Fibroblast of skin of right quadriceps (primary cell): ENCODE measurements around the gene C11orf97.
A peak's percentile ranks its signal among the peaks of the same experiment; 100 is the strongest.
"Not testable (repeated sequence)": the region's sequence is repeated elsewhere in the genome, so short reads cannot be mapped to it uniquely, and the experiment has no call there.

Experiments used
- DNase-seq: peaks from one replicate; pipeline ENCODE4 v3.0.0-alpha.2; 2013

The C11orf97 gene

DNA sequence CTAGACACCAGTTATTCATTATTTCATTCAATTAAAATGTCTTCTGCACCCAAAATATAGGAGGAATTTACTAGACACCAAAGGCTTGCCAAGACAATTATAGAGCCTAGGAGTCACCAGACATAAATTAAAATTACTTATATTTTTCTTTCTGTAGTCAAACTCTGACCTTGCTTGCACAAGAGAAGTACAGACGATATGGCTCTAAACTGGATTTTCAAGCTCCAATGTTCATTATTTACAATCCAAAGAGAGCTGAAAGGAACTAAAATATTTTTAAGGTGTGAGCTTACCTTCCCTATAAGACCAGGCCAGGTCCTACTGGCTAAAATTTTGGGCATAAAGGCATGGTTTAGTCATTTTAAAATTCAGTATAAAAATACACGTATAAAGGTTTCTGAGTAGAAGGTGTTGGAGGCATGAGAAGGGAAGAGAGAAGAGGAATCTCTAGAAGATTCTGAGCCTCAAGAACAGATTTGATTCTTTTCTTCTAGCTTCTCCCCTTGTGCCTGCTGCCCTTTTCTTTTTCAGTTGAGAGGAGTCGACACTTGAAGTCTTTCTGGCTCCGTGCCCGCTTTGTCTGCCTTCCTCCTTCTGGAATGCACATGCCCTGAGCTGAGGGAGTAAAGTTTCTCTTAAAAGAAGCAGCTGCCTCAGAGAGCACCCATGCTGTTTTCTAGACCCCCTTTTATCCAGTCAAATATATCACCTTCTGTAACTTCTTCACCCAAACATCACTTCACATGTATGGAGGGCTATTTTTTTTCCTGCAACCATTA is 13.5 kb downstream of the C11orf97 start:
- DNase-seq: peak; percentile 86

DNA sequence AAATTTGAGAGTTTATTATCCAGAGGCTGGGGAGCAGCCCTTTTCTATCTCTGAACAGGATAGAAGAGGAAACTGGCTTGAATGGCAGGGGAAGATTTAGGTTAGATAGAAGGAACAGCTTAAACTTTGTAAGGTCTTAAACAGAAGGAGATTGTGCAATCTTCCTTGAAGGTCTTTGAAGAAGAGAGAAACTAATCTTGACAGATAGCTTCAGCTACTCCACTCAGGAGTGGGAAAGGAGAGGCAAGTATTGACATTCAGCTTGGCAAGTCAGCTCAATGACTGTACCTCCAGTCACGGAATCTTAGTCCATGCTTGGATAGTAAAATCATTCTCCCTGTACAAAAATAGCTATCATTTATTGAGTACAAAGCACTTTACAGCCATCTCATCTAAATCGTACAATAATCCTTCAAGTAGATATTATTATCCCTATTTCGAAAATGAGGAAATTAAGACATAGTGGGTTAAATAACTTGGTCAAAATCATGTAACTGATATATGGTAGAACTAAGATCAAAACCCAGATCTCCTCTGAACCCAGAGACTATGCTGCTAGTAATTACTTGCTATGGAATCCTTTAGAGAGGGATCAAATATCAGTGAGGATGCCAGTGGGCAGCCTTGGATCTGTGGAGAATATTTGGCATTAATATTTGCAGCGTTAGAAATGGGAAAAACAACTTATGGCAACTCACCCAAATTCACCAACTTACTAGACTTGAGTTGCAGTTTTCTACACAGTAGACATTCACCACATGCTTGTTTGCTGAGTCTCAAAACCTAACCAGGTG is 14.6 kb downstream of the C11orf97 start:
- DNase-seq: no peak

DNA sequence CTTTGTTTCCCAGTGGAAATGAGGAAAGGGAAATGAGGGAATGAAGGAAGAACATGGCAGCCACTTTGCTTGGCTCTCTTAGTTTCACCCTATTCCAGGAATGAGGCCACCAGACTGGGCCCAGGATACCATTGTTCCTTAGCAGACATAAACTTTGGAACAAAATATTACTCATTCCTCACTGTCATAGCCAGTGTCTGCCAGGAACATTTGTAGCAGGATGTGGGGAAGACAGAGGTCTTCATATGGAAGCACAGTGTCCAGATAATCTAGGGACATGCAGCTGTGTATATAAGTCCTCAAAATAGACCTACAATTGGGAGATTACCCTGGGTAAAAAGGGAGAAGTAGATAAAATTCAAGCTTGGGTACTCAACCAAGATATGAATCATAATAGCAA is 16.3 kb downstream of the C11orf97 start:
- DNase-seq: no peak

DNA sequence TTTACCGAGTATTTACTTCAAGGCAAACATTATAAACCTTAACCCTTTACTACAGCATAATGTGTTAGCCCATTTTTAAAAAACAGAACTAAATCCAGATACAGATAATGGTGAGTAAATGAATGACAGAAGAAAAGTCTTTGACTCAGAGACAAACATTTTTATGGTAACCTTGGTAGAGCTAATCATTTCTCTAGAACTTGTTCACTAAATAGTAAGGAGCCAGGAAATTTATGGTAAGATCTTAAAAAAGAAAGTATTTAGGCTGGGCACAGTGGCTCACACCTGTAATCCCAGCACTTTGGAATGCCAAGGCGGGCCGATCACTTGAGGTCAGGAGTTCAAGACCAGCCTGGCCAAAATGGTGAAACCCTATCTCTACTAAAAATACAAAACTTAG is 19.9 kb downstream of the C11orf97 start:
- DNase-seq: no peak

DNA sequence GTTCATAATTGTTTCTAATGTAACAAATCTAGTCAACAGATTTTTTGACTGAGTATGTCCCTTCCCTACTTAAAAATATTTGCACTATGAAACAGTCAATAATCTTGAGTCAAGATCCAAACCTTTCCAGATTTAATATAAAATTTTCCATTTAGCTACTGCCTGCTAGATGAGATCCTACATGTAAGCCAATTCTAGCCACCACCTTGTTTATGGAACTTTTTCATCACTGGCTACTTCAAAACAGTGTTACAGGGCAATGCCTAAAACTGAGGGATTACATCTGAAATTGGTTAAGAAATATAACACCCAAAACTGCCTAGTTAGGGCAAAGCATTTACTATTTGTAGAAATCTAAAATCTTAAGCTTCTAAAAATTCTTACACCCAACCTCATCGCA is 20.9 kb downstream of the C11orf97 start:
- no peak for DNase-seq

DNA sequence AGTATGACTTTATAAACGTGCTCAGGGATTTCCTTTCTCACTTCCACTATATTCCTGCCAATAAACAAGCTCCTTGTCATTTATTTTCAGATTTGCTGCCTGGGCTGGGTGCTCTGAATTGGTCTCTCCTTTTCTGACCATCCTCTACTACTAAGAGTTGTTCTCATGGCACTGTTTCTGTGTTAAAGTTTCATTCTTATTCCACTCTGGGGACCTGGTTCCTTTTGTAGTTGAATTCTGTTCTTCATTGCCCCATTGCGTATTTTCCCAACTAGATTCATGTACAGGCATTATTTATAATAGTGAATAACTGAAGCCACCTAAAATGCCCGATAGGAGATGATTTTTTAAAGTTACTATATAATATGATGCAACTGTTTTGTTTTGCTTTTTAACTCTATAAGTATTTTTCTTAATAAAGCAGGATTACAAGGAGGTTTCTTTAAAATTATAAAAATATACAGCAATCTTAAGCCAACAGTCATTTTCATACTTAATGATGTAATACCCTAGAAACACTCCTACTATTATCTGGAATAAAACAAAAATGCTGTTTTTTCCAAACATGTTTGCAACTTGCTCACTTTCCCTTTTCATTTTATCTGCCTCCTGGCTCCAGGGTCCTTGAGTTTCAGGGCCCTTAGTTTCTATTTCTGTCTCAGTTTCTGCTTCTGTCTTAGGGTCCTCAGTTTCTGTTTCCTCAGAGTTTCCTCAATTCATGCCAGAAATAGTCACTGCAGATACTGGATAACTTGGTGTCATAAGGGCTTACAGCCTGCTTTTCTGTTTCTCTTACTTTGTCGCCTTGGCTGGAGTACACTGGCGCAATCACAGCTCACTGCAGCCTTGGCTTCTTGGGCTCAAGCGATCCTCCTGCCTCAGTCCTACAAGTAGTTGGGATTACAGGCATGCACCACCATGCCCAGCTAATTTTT is 21.7 kb downstream of the C11orf97 start:
- DNase-seq: no peak

DNA sequence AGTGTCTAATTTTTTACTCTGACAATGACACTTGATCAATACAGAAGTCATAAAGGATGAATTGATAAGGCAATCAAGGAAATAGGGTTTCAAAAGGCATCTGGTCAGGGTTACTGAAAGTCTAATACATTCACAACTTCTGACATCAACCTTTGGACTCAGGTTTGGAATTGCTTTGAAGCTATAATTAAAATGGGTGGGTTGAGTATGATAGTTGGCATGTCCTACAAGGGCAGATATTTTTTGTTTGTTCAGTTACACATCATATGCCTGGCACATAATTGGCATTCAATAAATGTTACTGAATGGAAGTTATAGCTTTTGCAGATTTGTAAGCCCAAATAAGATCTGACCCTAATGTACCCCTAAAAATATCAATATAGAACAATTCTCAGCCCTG is 24.1 kb downstream of the C11orf97 start:
- no peak for DNase-seq

DNA sequence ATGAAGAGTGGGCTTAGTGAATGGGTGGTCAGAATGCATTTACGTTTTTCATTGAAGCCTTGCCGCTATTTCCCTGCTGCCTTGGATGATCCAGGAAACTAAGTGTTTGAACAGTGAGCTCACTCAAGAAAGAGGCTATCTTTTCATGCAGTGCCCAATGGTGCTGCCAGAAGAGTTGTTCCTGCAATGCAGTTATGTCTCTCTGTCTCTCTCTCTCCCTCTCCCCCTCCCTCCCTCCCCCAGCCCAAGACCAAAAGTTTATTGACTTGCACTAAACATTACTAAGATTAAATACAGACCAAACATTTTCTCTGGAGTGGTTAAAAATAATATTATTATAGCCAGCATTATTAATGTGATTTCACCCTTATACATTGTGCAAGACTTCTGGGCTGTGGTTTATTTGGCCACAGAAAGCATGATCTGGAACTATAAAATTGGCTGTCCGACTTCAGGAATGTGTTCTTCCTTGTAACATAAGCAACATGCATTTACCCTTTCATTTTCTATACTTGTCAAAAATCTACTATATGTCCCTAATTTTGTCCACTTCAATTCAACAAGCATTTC is 24.9 kb downstream of the C11orf97 start:
- peak; percentile 69 for DNase-seq

DNA sequence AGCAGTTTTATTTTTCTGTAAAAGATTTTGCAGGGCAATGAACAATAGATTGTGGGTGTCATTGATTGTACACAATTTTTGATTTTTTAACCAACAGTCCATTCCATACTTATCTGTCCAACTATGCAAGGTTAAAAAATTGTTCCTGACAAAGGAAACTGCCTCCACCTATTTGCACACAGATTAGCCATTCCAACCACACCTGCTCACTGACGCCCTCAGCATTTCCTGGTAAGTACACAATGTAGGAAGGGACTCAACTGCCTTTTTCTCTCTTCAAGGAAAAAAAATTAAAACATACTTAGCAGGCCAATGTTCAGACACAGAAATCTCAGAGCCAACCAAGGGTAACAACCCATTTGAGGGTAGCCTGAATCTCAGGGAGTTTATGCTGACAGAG is 27.2 kb downstream of the C11orf97 start:
- DNase-seq: no peak

DNA sequence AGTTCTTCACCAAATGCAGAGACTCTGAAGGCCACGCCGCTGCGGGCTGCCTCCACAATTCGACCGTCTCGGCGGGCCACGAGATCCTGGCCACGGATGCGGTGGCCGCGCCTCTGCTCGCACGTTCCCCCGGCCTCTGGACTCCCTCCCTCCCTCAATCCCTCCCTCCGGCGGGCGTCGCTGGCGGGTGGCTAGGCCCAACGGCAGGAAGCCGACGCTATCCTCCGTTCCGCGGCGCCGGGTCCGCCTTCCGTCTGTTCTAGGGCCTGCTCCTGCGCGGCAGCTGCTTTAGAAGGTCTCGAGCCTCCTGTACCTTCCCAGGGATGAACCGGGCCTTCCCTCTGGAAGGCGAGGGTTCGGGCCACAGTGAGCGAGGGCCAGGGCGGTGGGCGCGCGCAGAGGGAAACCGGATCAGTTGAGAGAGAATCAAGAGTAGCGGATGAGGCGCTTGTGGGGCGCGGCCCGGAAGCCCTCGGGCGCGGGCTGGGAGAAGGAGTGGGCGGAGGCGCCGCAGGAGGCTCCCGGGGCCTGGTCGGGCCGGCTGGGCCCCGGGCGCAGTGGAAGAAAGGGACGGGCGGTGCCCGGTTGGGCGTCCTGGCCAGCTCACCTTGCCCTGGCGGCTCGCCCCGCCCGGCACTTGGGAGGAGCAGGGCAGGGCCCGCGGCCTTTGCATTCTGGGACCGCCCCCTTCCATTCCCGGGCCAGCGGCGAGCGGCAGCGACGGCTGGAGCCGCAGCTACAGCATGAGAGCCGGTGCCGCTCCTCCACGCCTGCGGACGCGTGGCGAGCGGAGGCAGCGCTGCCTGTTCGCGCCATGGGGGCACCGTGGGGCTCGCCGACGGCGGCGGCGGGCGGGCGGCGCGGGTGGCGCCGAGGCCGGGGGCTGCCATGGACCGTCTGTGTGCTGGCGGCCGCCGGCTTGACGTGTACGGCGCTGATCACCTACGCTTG is 31.7 kb downstream of the C11orf97 start, which contains the start of gene FUT4:
Gene FUT4, plus strand, starts transcription at position 227 of the 951 bp plus-strand sequence. Its CDS starts 213 bp downstream, at position 440.
- DNase-seq: peak; percentile 85

DNA sequence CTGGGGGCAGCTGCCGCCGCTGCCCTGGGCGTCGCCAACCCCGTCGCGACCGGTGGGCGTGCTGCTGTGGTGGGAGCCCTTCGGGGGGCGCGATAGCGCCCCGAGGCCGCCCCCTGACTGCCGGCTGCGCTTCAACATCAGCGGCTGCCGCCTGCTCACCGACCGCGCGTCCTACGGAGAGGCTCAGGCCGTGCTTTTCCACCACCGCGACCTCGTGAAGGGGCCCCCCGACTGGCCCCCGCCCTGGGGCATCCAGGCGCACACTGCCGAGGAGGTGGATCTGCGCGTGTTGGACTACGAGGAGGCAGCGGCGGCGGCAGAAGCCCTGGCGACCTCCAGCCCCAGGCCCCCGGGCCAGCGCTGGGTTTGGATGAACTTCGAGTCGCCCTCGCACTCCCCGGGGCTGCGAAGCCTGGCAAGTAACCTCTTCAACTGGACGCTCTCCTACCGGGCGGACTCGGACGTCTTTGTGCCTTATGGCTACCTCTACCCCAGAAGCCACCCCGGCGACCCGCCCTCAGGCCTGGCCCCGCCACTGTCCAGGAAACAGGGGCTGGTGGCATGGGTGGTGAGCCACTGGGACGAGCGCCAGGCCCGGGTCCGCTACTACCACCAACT is 32.5 kb downstream of the C11orf97 start:
- peak; percentile 19 for DNase-seq

DNA sequence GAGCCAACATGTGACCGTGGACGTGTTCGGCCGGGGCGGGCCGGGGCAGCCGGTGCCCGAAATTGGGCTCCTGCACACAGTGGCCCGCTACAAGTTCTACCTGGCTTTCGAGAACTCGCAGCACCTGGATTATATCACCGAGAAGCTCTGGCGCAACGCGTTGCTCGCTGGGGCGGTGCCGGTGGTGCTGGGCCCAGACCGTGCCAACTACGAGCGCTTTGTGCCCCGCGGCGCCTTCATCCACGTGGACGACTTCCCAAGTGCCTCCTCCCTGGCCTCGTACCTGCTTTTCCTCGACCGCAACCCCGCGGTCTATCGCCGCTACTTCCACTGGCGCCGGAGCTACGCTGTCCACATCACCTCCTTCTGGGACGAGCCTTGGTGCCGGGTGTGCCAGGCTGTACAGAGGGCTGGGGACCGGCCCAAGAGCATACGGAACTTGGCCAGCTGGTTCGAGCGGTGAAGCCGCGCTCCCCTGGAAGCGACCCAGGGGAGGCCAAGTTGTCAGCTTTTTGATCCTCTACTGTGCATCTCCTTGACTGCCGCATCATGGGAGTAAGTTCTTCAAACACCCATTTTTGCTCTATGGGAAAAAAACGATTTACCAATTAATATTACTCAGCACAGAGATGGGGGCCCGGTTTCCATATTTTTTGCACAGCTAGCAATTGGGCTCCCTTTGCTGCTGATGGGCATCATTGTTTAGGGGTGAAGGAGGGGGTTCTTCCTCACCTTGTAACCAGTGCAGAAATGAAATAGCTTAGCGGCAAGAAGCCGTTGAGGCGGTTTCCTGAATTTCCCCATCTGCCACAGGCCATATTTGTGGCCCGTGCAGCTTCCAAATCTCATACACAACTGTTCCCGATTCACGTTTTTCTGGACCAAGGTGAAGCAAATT is 33.3 kb downstream of the C11orf97 start:
- DNase-seq: no peak

DNA sequence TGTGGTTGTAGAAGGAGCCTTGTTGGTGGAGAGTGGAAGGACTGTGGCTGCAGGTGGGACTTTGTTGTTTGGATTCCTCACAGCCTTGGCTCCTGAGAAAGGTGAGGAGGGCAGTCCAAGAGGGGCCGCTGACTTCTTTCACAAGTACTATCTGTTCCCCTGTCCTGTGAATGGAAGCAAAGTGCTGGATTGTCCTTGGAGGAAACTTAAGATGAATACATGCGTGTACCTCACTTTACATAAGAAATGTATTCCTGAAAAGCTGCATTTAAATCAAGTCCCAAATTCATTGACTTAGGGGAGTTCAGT is 33.9 kb downstream of the C11orf97 start:
- no peak for DNase-seq

DNA sequence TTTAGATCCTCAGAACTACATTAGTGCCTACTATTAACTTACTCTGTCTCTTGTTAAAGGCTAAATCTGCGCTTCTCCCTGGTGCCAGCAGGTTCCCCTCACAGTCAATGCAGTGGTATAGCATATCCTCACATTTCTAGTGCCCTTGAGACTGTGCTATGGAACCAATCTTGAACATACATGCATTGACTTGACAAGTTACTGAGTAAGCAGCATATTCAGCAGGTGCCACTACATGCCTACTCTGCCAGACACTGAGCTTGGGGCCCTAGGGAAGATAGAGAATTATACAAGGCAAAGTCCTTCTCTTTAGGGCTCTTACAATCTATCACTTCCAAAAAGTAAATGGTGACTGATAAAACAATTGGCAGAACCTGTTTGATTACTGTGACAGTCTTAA is 34.6 kb downstream of the C11orf97 start:
- no peak for DNase-seq

DNA sequence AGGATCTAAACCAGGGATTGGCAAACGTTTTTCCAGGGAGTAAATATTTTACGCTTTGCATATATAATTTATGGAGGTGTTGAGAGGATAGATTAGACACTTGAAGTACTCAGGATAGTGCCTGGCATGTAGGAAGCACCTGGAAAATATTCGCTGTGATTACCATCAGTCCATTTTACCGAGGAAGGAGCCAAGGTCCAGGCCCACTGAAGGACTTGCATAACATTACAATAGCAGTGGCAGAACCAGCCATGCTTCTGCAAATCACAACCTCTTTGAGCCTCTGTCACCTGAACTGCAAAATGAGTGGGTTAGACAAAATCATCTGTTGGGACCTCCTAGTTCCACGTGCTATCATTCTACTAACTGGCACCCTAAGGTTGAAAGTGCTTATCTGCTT is 36.9 kb downstream of the C11orf97 start:
- no peak for DNase-seq

DNA sequence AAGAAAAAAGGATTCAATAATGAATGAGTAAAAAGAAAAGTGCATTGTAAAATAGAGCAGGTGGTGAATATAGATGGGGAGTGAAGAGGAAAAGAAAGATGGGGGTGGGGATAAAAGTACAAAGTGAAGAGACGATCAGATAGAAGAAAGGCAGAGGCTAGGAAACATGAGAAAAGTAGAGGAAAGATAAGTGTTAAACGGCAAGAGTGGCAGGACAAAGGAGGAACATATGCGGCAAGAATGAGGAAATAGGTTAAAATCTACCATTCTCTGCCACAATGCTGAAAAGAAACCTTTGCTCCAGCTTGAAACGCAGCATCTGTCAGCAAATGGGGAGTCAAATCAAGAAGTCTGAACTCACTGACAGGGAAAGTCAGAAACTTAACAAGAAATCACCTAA is 38.3 kb downstream of the C11orf97 start:
- DNase-seq: no peak

DNA sequence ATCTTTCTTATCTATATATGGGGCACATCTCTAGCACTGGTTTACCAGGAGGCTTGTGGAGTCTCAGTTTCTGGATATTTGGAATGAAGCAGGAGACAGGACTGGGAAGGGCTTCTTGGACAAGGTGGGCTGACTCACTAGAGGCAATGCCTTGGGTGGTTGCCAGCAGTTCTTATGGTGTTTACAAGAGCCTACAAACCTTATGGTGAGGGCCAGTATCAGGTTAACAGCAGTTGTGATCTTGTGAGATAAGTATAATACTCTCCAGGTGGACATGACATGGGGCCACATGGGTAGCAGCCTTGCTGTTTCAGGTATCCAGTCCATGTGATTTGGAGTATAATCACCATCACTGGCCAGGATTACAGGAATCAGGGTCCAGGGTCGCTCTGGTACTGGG is 41.7 kb downstream of the C11orf97 start:
- DNase-seq: peak; percentile 70

DNA sequence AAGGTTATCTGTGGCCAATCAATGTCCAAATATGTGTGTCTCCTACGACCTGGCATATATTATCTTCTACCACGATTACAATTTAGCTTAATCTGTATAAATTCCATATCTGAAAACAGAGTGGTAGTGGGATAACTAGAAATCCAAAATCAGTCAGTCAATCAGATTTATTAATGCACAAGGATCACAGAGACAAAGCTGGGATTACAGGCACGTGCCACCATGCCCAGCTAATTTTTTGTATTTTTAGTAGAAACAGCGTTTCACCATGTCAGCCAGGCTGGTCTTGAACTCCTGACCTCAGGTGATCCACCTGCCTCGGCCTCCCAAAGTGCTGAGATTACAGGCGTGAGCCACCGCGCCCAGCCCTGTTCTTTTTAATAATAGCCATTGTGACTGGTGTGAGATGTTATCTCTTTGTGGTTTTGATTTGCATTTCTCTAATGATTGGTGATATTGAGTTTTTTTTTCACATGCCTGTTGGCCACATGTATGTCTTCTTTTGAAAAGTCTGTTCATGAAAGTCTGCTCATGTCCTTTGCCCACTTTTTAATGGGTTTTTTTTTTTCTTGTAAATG is 43.6 kb downstream of the C11orf97 start:
- DNase-seq: not testable (repeated sequence)

DNA sequence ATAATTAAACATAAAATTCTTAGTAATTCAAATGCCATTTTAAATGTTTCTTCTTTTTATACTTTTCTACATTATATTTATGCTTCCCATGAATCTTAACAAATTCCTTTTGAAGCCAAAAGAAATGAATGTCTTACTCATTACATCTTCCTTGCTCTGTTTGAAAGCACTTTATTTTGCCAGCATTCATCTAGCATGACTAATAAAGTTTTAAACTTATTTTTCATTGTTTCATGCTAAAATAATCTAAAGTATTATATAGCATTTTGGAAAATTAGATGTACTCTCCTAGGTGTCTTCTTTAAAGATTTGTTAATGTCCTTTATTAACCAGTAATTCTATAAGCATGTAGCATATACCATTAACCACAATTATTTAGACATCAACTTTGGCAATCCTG is 45.2 kb downstream of the C11orf97 start:
- DNase-seq: peak; percentile 59

DNA sequence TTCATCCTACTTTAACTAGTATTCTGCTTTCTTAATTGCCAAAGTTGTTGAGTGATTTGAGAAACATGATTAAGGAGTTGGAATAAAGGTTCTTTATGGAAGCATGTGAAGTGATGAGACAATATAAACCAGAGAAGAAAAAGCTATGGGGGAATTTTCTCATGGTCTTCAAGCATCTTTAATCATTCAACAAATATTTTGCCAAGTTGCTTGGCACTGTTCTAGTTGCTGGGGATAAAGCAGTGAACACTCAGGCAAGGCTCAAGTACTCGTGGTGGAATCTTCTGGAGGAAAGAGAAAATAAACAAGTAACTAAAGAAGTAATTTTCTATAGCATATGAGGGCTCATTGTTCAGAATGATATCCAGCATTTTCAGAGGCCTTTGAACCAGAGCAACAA is 45.7 kb downstream of the C11orf97 start:
- peak; percentile 51 for DNase-seq
